PC-9 (cell line): ENCODE results near the gene GRXCR2. TPM values are rescaled to one million over a fixed set of nuclear protein-coding genes. Genes with fewer than 3 reads are reported as not detected.
A peak's percentile ranks its signal among the peaks of the same experiment; 100 is the strongest.

Source experiments
- BruUV-seq: library from RNA; stranded (reverse); fragments of 400-500 nt; replicated peaks from 2 replicates; lab custom pipeline; 2021; lab: Mats Ljungman, UMichigan
- CTCF ChIA-PET: fragments of 300-600 bp; sonication (Branson Sonifier 250); formaldehyde crosslinking; loops from one replicate; lab custom pipeline; 2022; ENCODE audit warnings: antibody characterized with exemption; lab: Charles Lee
- POLR2A ChIA-PET: fragments of 300-600 bp; sonication (Branson Sonifier 250); formaldehyde crosslinking; loops from one replicate; lab custom pipeline; 2022; ENCODE audit warnings: antibody characterized with exemption; ENCODE audit not compliant: unreplicated experiment; lab: Charles Lee
- DNase-seq, 2 experiments: peaks; one replicate each; pipeline versions ENCODE4 v3.0.0 to v3.0.0-alpha.2; 2015 to 2022; ENCODE audit warnings: mixed read lengths in 1 of 2
- H2AFZ ChIP-seq: fragments of 200-600 bp; sonication (generic); 2 replicates; pipeline ENCODE4 v1.8.1; 2017; ENCODE audit warnings: antibody characterized with exemption
- H3F3A ChIP-seq: fragments of 200-600 bp; sonication (generic); 2 replicates; pipeline ENCODE4 v1.8.1; 2017; ENCODE audit warnings: antibody characterized with exemption, mild to moderate bottlenecking, low read depth; ENCODE audit not compliant: insufficient read depth
- H3K27ac ChIP-seq: fragments of 200-600 bp; sonication (generic); 2 replicates; pipeline ENCODE4 v1.6.1; 2016; ENCODE audit warnings: mixed run types
- H3K27me3 ChIP-seq: fragments of 200-600 bp; sonication (generic); 2 replicates; pipeline ENCODE4 v1.6.1; 2016; ENCODE audit warnings: low read depth, mixed run types; ENCODE audit not compliant: insufficient read depth
- H3K36me3 ChIP-seq: fragments of 200-600 bp; sonication (generic); 2 replicates; pipeline ENCODE4 v1.6.1; 2016; ENCODE audit warnings: low read depth, mixed run types
- H3K4me1 ChIP-seq: fragments of 200-600 bp; sonication (generic); replicated peaks from 2 replicates; pipeline ENCODE4 v1.6.1; 2016; ENCODE audit warnings: mixed run types; ENCODE audit not compliant: insufficient read depth
- H3K4me2 ChIP-seq: fragments of 200-600 bp; sonication (generic); 2 replicates; pipeline ENCODE4 v1.6.1; 2017; ENCODE audit warnings: mixed run types
- H3K4me3 ChIP-seq: fragments of 200-600 bp; sonication (generic); 2 replicates; pipeline ENCODE4 v1.6.1; 2016; ENCODE audit warnings: mixed run types
- H3K79me2 ChIP-seq: fragments of 200-600 bp; sonication (generic); 2 replicates; pipeline ENCODE4 v1.6.1; 2017; ENCODE audit warnings: low read depth, mixed run types
- H3K9me2 ChIP-seq: fragments of 200-600 bp; sonication (generic); 2 replicates; pipeline ENCODE4 v1.8.1; 2017; ENCODE audit warnings: mild to moderate bottlenecking; ENCODE audit not compliant: insufficient read depth
- H3K9me3 ChIP-seq: fragments of 200-600 bp; sonication (generic); 2 replicates; pipeline ENCODE4 v1.8.1; 2016; ENCODE audit warnings: low read depth; ENCODE audit not compliant: insufficient read depth
- H4K20me1 ChIP-seq: fragments of 200-600 bp; sonication (generic); 2 replicates; pipeline ENCODE4 v1.8.1; 2017; ENCODE audit not compliant: insufficient read depth
- EZH2 ChIP-seq: fragments of 200-600 bp; sonication (generic); IDR thresholded peaks from 2 replicates; pipeline ENCODE4 v1.8.0; 2017; ENCODE audit warnings: antibody characterized with exemption, low read depth
- intact Hi-C: fragments of 100-400 bp; cut with micrococcal nuclease; formaldehyde crosslinking; loops from one replicate; pipeline ENCODE4 v1.10.0; 2022; ENCODE audit not compliant: unreplicated experiment
- total RNA-seq: library from RNA; stranded (reverse); gene quantifications from 2 replicates; pipeline ENCODE4 v1.2.3, GENCODE V29; 2021
- TF ChIP-seq, protein P1 (sequence below): fragments of 200-600 bp; sonication (generic); conservative IDR thresholded peaks from 2 replicates; pipeline ENCODE4 v1.6.1; 2017; ENCODE audit warnings: mixed run types, antibody characterized with exemption, mild to moderate bottlenecking, moderate library complexity

GRXCR2 gene
- total RNA-seq, 1 experiment from 2014 or later: not detected

GRCh38 chr5:145829708-145830361, 43.0 kb downstream of the GRXCR2 start:
- BruUV-seq: no TSS peak
- Histone ChIP-seq H3F3A (0 out of 2 replicates have a peak, but pooled peaks cover 7% of the 10 kb centered on the region), H3K79me2 (peaks cover 11% of the 10 kb centered on the region; the same call in 1 of the 2 replicates), H2AFZ (no peak overlapping the region), H3K4me1 (peaks cover 25% of the 10 kb centered on the region), H3K9me2 (no peaks in the 10 kb centered on the region), H3K9me3 (no peaks in the 10 kb centered on the region), H4K20me1 (no peaks in the 10 kb centered on the region), H3K4me3 (no peak overlapping the region), H3K27me3 (no peaks in the 10 kb centered on the region), H3K4me2 (no peak overlapping the region), H3K36me3 (no peaks in the 10 kb centered on the region), H3K27ac (no peak overlapping the region)
- CTCF ChIA-PET: interaction anchor here (0.6 to 0.8 kb wide), 2 partner anchors 58 to 62 kb away, joined by 3 read pairs; no protein-coding TSS in a partner anchor
- POLR2A ChIA-PET: interaction anchor here (0.7 kb wide), 1 partner anchor 21 kb away, joined by 4 read pairs; no protein-coding TSS in a partner anchor
- TF ChIP-seq, protein P1, sequence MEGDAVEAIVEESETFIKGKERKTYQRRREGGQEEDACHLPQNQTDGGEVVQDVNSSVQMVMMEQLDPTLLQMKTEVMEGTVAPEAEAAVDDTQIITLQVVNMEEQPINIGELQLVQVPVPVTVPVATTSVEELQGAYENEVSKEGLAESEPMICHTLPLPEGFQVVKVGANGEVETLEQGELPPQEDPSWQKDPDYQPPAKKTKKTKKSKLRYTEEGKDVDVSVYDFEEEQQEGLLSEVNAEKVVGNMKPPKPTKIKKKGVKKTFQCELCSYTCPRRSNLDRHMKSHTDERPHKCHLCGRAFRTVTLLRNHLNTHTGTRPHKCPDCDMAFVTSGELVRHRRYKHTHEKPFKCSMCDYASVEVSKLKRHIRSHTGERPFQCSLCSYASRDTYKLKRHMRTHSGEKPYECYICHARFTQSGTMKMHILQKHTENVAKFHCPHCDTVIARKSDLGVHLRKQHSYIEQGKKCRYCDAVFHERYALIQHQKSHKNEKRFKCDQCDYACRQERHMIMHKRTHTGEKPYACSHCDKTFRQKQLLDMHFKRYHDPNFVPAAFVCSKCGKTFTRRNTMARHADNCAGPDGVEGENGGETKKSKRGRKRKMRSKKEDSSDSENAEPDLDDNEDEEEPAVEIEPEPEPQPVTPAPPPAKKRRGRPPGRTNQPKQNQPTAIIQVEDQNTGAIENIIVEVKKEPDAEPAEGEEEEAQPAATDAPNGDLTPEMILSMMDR: no peak
- no peak for TF ChIP-seq EZH2
- no peak for DNase-seq
- intact Hi-C loops: loop anchor here (5.0 to 10.0 kb wide), 2 partner anchors 302 to 1365 kb away; no protein-coding TSS in a partner anchor

GRCh38 chr5:145826895-145827674, 45.7 kb downstream of the GRXCR2 start:
- H3K9me3 ChIP-seq: no peaks in the 10 kb centered on the region
- H3K79me2 ChIP-seq: 0 out of 2 replicates have a peak, but pooled peaks cover 5% of the 10 kb centered on the region
- no peaks in the 10 kb centered on the region for H3K36me3 ChIP-seq
- H3K4me2 ChIP-seq: no peak overlapping the region
- peaks cover 16% of the 10 kb centered on the region for H3K4me1 ChIP-seq
- H3F3A ChIP-seq: 0 out of 2 replicates have a peak, but pooled peaks cover 7% of the 10 kb centered on the region
- DNase-seq: no peak
- no peak overlapping the region for H3K4me3 ChIP-seq
- BruUV-seq: no TSS peak
- H3K9me2 ChIP-seq: no peaks in the 10 kb centered on the region
- H3K27ac ChIP-seq: no peak overlapping the region
- POLR2A ChIA-PET: no interaction called here
- CTCF ChIA-PET: interaction anchor here (0.6 kb wide), 2 partner anchors 200 to 1719 kb away, joined by 3 read pairs; no protein-coding TSS in a partner anchor
- TF ChIP-seq EZH2: no peak
- TF ChIP-seq, protein P1: no peak
- no peaks in the 10 kb centered on the region for H4K20me1 ChIP-seq
- H3K27me3 ChIP-seq: no peaks in the 10 kb centered on the region
- H2AFZ ChIP-seq: no peak overlapping the region
- intact Hi-C loops: loop anchor here (5.0 to 10.0 kb wide), 2 partner anchors 305 to 1362 kb away; no protein-coding TSS in a partner anchor

DNA sequence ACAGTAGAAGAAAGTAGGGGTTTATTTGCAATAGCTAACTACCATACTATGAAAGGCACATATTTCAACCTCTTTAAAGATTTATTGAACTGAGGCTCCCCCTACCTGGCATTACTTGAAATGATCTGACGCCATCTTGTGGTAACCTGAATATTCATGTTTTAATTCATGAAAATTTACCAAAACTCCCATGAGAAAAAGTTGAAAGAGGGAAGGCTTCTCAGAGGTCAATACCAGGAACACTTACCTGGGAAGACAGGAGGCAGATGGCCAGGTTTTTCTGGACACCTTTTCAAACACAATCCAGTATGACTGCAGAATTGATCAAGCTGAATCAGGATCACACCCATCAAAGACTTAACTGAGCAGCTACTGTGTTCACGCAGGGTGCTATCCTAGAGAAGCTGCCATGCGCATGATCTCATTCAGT, 47.0 kb downstream of the GRXCR2 start:
- Histone ChIP-seq H4K20me1 (no peaks in the 10 kb centered on the region), H3K27me3 (no peaks in the 10 kb centered on the region), H3K9me2 (no peaks in the 10 kb centered on the region), H3K27ac (no peak overlapping the region), H3K36me3 (no peaks in the 10 kb centered on the region), H3K9me3 (no peaks in the 10 kb centered on the region), H3K79me2 (0 out of 2 replicates have a peak, but pooled peaks cover 5% of the 10 kb centered on the region), H3K4me3 (no peak overlapping the region), H3K4me2 (no peak overlapping the region), H3F3A (0 out of 2 replicates have a peak, but pooled peaks cover 4% of the 10 kb centered on the region), H3K4me1 (peaks cover 11% of the 10 kb centered on the region), H2AFZ (no peak overlapping the region)
- intact Hi-C loops: loop anchor here (1.0 to 10.0 kb wide), 4 partner anchors 145 to 1622 kb away; no protein-coding TSS in a partner anchor
- CTCF ChIA-PET: interaction anchor here (0.5 to 1.3 kb wide), 4 partner anchors 9 to 1620 kb away, joined by 3 to 7 read pairs (median 4); partner anchors contain the start of genes PRELID2 and SH3RF2
- TF ChIP-seq EZH2: no peak
- TF ChIP-seq, protein P1: peak; percentile 88
- no TSS peak for BruUV-seq
- peak in 1 of 2 experiments; percentile 40 for DNase-seq
- POLR2A ChIA-PET: interaction anchor here (0.7 kb wide), 1 partner anchor 1622 kb away, joined by 3 read pairs; no protein-coding TSS in a partner anchor
